ENCODE data around the gene ARL16.

- TF ChIP-seq CTCF (IDR thresholded peaks at IDR 0.05) (no peak), POLR2A (IDR thresholded peaks at IDR 0.05) (no peak)
Observed at GRCh38 chr17:81684442-81684911, 880 bp upstream of the ARL16 start.

Measured in tibial nerve (tissue), 3 donors.